Measurements from ENCODE around the gene RNGTT. TPM values are rescaled to one million over a fixed set of nuclear protein-coding genes. Genes with fewer than 3 reads are reported as not detected.
"Not testable (repeated sequence)": the region's sequence is repeated elsewhere in the genome, so short reads cannot be mapped to it uniquely, and the experiment has no call there.

RNGTT gene
- total RNA-seq, 2 experiments from 2014 or later, result 20.4 to 23.5 TPM

GRCh38 chr6:88855541-88856147, 107.8 kb downstream of the RNGTT start:
- ATAC-seq (no peak), DNase-seq (no peak)
- no peaks in the 10 kb centered on the region for H3K4me1 Mint-ChIP-seq (ENCODE audit: low read depth)
- peaks cover 2% of the 10 kb centered on the region for H3K36me3 Mint-ChIP-seq (ENCODE audit: low read depth)
- no peak overlapping the region for H3K4me3 Mint-ChIP-seq
- ChIA-PET POLR2A (no interaction called here), CTCF (interaction anchor here (0.9 to 1.8 kb wide), 2 partner anchors 16 to 127 kb away, joined by 3 to 5 read pairs; no protein-coding TSS in a partner anchor)
- H3K27ac Mint-ChIP-seq, result no peak overlapping the region
- H3K27me3 Mint-ChIP-seq (ENCODE audit: low read depth), result no peaks in the 10 kb centered on the region
- H3K9me3 Mint-ChIP-seq (ENCODE audit: insufficient read depth), result no peaks in the 10 kb centered on the region

GRCh38 chr6:88852775-88853174, 110.6 kb downstream of the RNGTT start:
- ATAC-seq, result no peak
- Mint-ChIP-seq H3K9me3 (ENCODE audit: insufficient read depth) (no peaks in the 10 kb centered on the region), H3K36me3 (ENCODE audit: low read depth) (peaks cover 5% of the 10 kb centered on the region), H3K27me3 (ENCODE audit: low read depth) (no peaks in the 10 kb centered on the region), H3K4me1 (ENCODE audit: low read depth) (no peaks in the 10 kb centered on the region), H3K4me3 (no peak overlapping the region), H3K27ac (no peak overlapping the region)
- ChIA-PET POLR2A (no interaction called here), CTCF (no interaction called here)
- no peak for DNase-seq

DNA sequence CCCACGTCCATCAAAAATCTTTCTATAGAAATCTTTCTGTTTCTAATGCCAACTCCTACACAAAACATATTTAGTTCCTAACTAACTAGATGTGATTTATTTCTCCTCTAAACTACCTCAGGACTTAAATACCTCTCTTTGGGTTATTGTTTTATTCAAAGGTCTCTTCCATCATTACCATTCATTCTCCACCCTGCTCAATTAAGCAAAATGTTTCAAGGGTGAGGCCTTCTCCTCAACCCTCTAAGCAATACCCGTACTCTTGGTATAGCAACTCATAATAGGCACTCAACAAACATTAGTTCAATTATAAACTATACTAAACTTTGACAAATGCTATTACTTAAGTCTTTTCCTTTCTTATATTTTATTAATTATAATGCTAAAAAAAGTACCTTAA, 111.4 kb downstream of the RNGTT start:
- POLR2A ChIA-PET, result no interaction called here
- Mint-ChIP-seq H3K4me3 (no peak overlapping the region), H3K4me1 (ENCODE audit: low read depth) (no peaks in the 10 kb centered on the region), H3K36me3 (ENCODE audit: low read depth) (peaks cover 5% of the 10 kb centered on the region), H3K27me3 (ENCODE audit: low read depth) (no peaks in the 10 kb centered on the region), H3K27ac (no peak overlapping the region), H3K9me3 (ENCODE audit: insufficient read depth) (no peaks in the 10 kb centered on the region)
- CTCF ChIA-PET, result no interaction called here
- ATAC-seq, result no peak
- no peak for DNase-seq

DNA sequence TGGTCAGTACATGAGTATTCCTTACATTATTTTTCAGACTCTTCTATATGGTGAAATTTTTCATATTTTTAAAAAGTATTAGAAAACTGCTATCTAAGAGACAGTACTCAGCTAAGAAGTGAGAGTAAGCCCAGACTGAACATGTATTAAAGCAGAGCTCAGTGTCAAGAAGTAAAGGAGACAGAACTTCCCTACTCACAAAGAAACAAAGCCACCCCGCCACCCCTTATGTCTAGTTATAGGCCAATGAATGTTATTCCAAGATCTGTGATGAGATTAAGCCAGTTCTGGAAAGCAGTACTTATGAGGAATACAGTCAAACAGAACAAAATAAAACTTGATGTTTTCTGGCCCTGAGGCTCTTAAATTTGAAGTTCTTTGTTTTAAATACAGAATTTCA, 114.5 kb downstream of the RNGTT start:
- no peak overlapping the region for H3K4me3 Mint-ChIP-seq
- no peak for ATAC-seq
- no peak overlapping the region for H3K27ac Mint-ChIP-seq
- POLR2A ChIA-PET, result no interaction called here
- peaks cover 16% of the 10 kb centered on the region for H3K36me3 Mint-ChIP-seq (ENCODE audit: low read depth)
- H3K4me1 Mint-ChIP-seq (ENCODE audit: low read depth), result no peaks in the 10 kb centered on the region
- H3K9me3 Mint-ChIP-seq (ENCODE audit: insufficient read depth), result no peaks in the 10 kb centered on the region
- no peaks in the 10 kb centered on the region for H3K27me3 Mint-ChIP-seq (ENCODE audit: low read depth)
- CTCF ChIA-PET, result interaction anchor here (0.8 kb wide), 1 partner anchor 51 kb away, joined by 4 read pairs; no protein-coding TSS in a partner anchor
- no peak for DNase-seq

DNA sequence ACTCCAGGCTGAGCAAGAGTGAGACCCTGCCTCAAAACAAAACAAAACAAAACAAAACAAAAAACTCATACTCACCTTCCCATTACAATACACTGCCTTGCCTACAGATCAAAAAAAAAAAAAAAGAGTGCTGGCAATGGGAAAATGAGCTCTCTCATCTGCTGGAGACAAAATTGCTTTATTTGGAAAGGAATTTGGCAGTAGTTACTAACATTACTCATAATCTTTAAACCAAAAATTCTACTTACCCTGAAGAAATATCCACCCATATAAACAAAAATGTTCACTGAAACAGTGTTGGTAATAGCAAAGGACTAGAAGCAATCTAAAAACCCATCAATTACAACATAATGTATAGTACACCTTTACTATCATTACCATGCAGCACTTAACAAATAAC, 120.4 kb downstream of the RNGTT start:
- H3K9me3 Mint-ChIP-seq (ENCODE audit: insufficient read depth), result peaks cover 10% of the 10 kb centered on the region
- ChIA-PET POLR2A (interaction anchor here (0.6 kb wide), 2 partner anchors 1007 to 1675 kb away, joined by 3 to 4 read pairs; no protein-coding TSS in a partner anchor), CTCF (no interaction called here)
- H3K27ac Mint-ChIP-seq, result no peak overlapping the region
- peaks cover 40% of the 10 kb centered on the region for H3K36me3 Mint-ChIP-seq (ENCODE audit: low read depth)
- no peaks in the 10 kb centered on the region for H3K4me1 Mint-ChIP-seq (ENCODE audit: low read depth)
- H3K4me3 Mint-ChIP-seq, result no peak overlapping the region
- ATAC-seq, result no peak
- no peak for DNase-seq
- H3K27me3 Mint-ChIP-seq (ENCODE audit: low read depth), result no peaks in the 10 kb centered on the region

DNA sequence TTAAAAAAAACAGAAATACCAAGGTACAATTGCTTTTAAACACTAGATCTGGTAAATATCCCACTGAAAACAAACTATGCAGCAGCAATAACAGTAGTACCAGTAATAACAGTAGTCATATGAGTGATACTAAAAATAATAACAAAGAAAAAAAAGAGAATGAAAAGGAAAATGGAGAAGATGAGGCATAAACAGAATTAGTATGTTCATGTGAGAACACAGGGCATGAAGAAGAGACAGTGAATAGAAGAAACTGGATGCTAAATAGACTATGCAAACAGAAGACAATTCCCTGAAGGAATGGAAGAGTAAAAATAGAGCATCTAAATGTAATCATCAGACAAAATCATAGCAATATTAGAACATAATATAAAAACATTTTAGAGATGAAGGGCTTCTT, 121.1 kb downstream of the RNGTT start:
- H3K4me3 Mint-ChIP-seq, result no peak overlapping the region
- no peak for ATAC-seq
- no peaks in the 10 kb centered on the region for H3K27me3 Mint-ChIP-seq (ENCODE audit: low read depth)
- H3K4me1 Mint-ChIP-seq (ENCODE audit: low read depth), result no peaks in the 10 kb centered on the region
- ChIA-PET CTCF (no interaction called here), POLR2A (no interaction called here)
- no peak overlapping the region for H3K27ac Mint-ChIP-seq
- H3K36me3 Mint-ChIP-seq (ENCODE audit: low read depth), result peaks cover 42% of the 10 kb centered on the region
- H3K9me3 Mint-ChIP-seq (ENCODE audit: insufficient read depth), result peaks cover 15% of the 10 kb centered on the region
- DNase-seq, result no peak

DNA sequence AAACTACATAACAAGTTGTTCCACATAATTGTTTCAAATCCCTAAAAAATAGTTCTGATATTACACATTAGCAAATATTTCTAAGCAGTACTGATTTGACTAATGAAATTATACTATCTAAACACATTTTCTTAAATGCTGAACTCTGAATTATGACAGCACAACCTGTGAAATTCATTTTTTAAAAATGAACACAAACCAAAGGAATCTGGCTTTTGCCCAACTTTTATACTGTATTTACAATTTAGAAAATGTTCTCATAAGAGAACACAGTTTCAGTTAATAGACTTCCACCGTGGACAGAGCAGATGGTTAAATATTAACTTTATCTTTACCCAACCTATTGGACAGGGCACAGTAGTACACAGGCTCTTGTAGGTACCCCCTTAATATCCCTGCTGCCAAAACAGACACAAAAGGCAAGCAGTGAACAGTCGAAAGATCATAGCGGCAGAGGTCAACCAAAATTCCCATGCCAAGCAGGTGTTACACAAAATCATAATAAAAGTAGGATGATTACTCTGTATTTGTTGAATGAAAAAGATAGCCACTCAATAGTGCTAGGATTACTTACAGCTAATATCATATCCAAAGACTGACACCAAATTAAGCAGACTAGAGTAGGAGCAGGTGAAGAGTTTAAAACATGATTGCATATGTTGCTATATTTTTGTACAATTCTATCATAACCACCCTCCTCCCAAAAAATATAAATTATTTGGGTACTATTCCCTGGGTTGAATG, 122.5 kb downstream of the RNGTT start:
- H3K27ac Mint-ChIP-seq, result no peak overlapping the region
- H3K4me3 Mint-ChIP-seq, result no peak overlapping the region
- no peaks in the 10 kb centered on the region for H3K27me3 Mint-ChIP-seq (ENCODE audit: low read depth)
- no peaks in the 10 kb centered on the region for H3K4me1 Mint-ChIP-seq (ENCODE audit: low read depth)
- peaks cover 49% of the 10 kb centered on the region for H3K36me3 Mint-ChIP-seq (ENCODE audit: low read depth)
- no peak for ATAC-seq
- H3K9me3 Mint-ChIP-seq (ENCODE audit: insufficient read depth), result peaks cover 16% of the 10 kb centered on the region
- POLR2A ChIA-PET, result no interaction called here
- DNase-seq, result no peak
- CTCF ChIA-PET, result no interaction called here

DNA sequence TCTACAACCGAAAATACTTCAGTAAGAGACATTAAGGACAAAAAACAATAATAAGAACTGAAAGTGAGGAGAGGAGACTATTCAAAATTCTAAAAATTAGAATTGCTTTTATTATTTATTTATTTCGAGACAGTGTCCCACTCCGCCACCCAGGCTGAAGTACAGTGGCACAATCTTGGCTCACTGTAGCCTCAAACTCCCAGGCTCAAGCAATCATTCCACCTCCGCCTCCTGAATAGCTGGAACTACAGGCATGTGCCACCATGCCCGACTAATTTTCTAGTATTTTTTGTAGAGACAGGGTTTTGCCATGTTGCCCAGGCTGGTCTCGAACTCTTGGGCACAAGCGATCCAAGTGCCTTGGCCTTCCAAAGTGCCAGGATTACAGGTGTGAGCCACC, 123.1 kb downstream of the RNGTT start:
- POLR2A ChIA-PET, result no interaction called here
- Mint-ChIP-seq H3K4me1 (ENCODE audit: low read depth) (no peaks in the 10 kb centered on the region), H3K9me3 (ENCODE audit: insufficient read depth) (peaks cover 20% of the 10 kb centered on the region), H3K36me3 (ENCODE audit: low read depth) (peaks cover 51% of the 10 kb centered on the region), H3K4me3 (no peak overlapping the region), H3K27me3 (ENCODE audit: low read depth) (no peaks in the 10 kb centered on the region), H3K27ac (no peak overlapping the region)
- ATAC-seq, result no peak
- DNase-seq, result no peak
- CTCF ChIA-PET, result no interaction called here

- H3K27ac Mint-ChIP-seq, result no peak overlapping the region
- peaks cover 23% of the 10 kb centered on the region for H3K9me3 Mint-ChIP-seq (ENCODE audit: insufficient read depth)
- POLR2A ChIA-PET, result no interaction called here
- H3K4me1 Mint-ChIP-seq (ENCODE audit: low read depth), result no peaks in the 10 kb centered on the region
- ATAC-seq, result no peak
- no peak for DNase-seq
- H3K27me3 Mint-ChIP-seq (ENCODE audit: low read depth), result no peaks in the 10 kb centered on the region
- H3K4me3 Mint-ChIP-seq, result no peak overlapping the region
- CTCF ChIA-PET, result interaction anchor here (0.7 kb wide), 1 partner anchor 59 kb away, joined by 3 read pairs; no protein-coding TSS in a partner anchor
- H3K36me3 Mint-ChIP-seq (ENCODE audit: low read depth), result peaks cover 54% of the 10 kb centered on the region
Measured at GRCh38 chr6:88839280-88839679, 124.1 kb downstream of the RNGTT start.

- Mint-ChIP-seq H3K36me3 (ENCODE audit: low read depth) (peaks cover 64% of the 10 kb centered on the region), H3K27ac (no peak overlapping the region), H3K27me3 (ENCODE audit: low read depth) (no peaks in the 10 kb centered on the region), H3K4me3 (no peak overlapping the region), H3K9me3 (ENCODE audit: insufficient read depth) (peaks cover 39% of the 10 kb centered on the region), H3K4me1 (ENCODE audit: low read depth) (no peaks in the 10 kb centered on the region)
- ATAC-seq (no peak), DNase-seq (no peak)
- ChIA-PET CTCF (no interaction called here), POLR2A (interaction anchor here (0.6 kb wide), 1 partner anchor 1504 kb away, joined by 3 read pairs; no protein-coding TSS in a partner anchor)
Measured at GRCh38 chr6:88835210-88835609, 128.2 kb downstream of the RNGTT start.

GRCh38 chr6:88833071-88833470, 130.3 kb downstream of the RNGTT start:
- ATAC-seq; H3K27ac Mint-ChIP-seq; CTCF ChIA-PET; POLR2A ChIA-PET; DNase-seq; H3K4me1 Mint-ChIP-seq (ENCODE audit: low read depth); H3K4me3 Mint-ChIP-seq; H3K27me3 Mint-ChIP-seq (ENCODE audit: low read depth): not testable (repeated sequence)
- H3K9me3 Mint-ChIP-seq (ENCODE audit: insufficient read depth), result peaks cover 38% of the 10 kb centered on the region
- H3K36me3 Mint-ChIP-seq (ENCODE audit: low read depth), result peaks cover 74% of the 10 kb centered on the region

- H3K36me3 Mint-ChIP-seq (ENCODE audit: low read depth), result peaks cover 54% of the 10 kb centered on the region
- H3K4me3 Mint-ChIP-seq; H3K27ac Mint-ChIP-seq; CTCF ChIA-PET; ATAC-seq; POLR2A ChIA-PET; DNase-seq; H3K4me1 Mint-ChIP-seq (ENCODE audit: low read depth); H3K27me3 Mint-ChIP-seq (ENCODE audit: low read depth): not testable (repeated sequence)
- H3K9me3 Mint-ChIP-seq (ENCODE audit: insufficient read depth), result peaks cover 20% of the 10 kb centered on the region
Measured at GRCh38 chr6:88827599-88827998, 135.8 kb downstream of the RNGTT start.
